IPS-15b (cell line): ENCODE data around the gene MNX1.

ENCODE experiments used
- H3K27me3 ChIP-seq: one replicate; pipeline ENCODE4 v1.6.1; 2013; ENCODE audit warnings: low read length; ENCODE audit not compliant: control insufficient read depth, insufficient read depth
- H3K36me3 ChIP-seq: one replicate; pipeline ENCODE4 v1.6.1; 2013; ENCODE audit warnings: low read length; ENCODE audit not compliant: control insufficient read depth, insufficient read depth
- H3K4me1 ChIP-seq: one replicate; pipeline ENCODE4 v1.6.1; 2013; ENCODE audit warnings: mild to moderate bottlenecking, low read length; ENCODE audit not compliant: control insufficient read depth, insufficient read depth
- H3K4me3 ChIP-seq: one replicate; pipeline ENCODE4 v1.5.1; 2013; ENCODE audit warnings: low read depth, low read length
- H3K9ac ChIP-seq: one replicate; pipeline ENCODE4 v1.6.1; 2013; ENCODE audit warnings: low read depth, mild to moderate bottlenecking, low read length
- H3K9me3 ChIP-seq: one replicate; pipeline ENCODE4 v1.6.1; 2013; ENCODE audit warnings: mild to moderate bottlenecking, low read length; ENCODE audit not compliant: control insufficient read depth, insufficient read depth

The MNX1 gene

GRCh38 chr7:157044147-157044687 is 33.8 kb upstream of the MNX1 start:
- H3K9ac ChIP-seq = no peak overlapping the region
- H3K9me3 ChIP-seq = no peaks in the 10 kb centered on the region
- H3K4me1 ChIP-seq = no peaks in the 10 kb centered on the region
- H3K4me3 ChIP-seq = no peak overlapping the region
- no peaks in the 10 kb centered on the region for H3K27me3 ChIP-seq
- no peaks in the 10 kb centered on the region for H3K36me3 ChIP-seq

- no peak overlapping the region for H3K4me3 ChIP-seq
- H3K9me3 ChIP-seq = no peaks in the 10 kb centered on the region
- H3K4me1 ChIP-seq = no peaks in the 10 kb centered on the region
- no peaks in the 10 kb centered on the region for H3K27me3 ChIP-seq
- H3K9ac ChIP-seq = no peak overlapping the region
- H3K36me3 ChIP-seq = no peaks in the 10 kb centered on the region
Observed at GRCh38 chr7:157043745-157044144, 33.3 kb upstream of the MNX1 start.

GRCh38 chr7:157041514-157042277 is 31.2 kb upstream of the MNX1 start:
- Histone ChIP-seq H3K4me1 (no peaks in the 10 kb centered on the region), H3K9me3 (no peaks in the 10 kb centered on the region), H3K36me3 (no peaks in the 10 kb centered on the region), H3K9ac (no peak overlapping the region), H3K4me3 (no peak overlapping the region), H3K27me3 (no peaks in the 10 kb centered on the region)

- Histone ChIP-seq H3K4me1 (no peaks in the 10 kb centered on the region), H3K4me3 (no peak overlapping the region), H3K9me3 (peaks cover 2% of the 10 kb centered on the region), H3K27me3 (no peaks in the 10 kb centered on the region), H3K36me3 (no peaks in the 10 kb centered on the region), H3K9ac (no peak overlapping the region)
Observed at GRCh38 chr7:157041004-157041403, 30.5 kb upstream of the MNX1 start.

GRCh38 chr7:157037635-157038034 is 27.2 kb upstream of the MNX1 start:
- H3K36me3 ChIP-seq = no peaks in the 10 kb centered on the region
- no peak overlapping the region for H3K9ac ChIP-seq
- no peak overlapping the region for H3K4me3 ChIP-seq
- H3K4me1 ChIP-seq = no peaks in the 10 kb centered on the region
- no peaks in the 10 kb centered on the region for H3K27me3 ChIP-seq
- peaks cover 2% of the 10 kb centered on the region for H3K9me3 ChIP-seq

- H3K9me3 ChIP-seq = peaks cover 2% of the 10 kb centered on the region
- no peaks in the 10 kb centered on the region for H3K36me3 ChIP-seq
- no peak overlapping the region for H3K9ac ChIP-seq
- no peak overlapping the region for H3K4me3 ChIP-seq
- H3K4me1 ChIP-seq = no peaks in the 10 kb centered on the region
- no peaks in the 10 kb centered on the region for H3K27me3 ChIP-seq
Observed at GRCh38 chr7:157037028-157037427, 26.6 kb upstream of the MNX1 start.

GRCh38 chr7:157035979-157036378 is 25.5 kb upstream of the MNX1 start:
- H3K27me3 ChIP-seq = no peaks in the 10 kb centered on the region
- no peaks in the 10 kb centered on the region for H3K4me1 ChIP-seq
- H3K9me3 ChIP-seq = peaks cover 2% of the 10 kb centered on the region
- H3K9ac ChIP-seq = no peak overlapping the region
- no peak overlapping the region for H3K4me3 ChIP-seq
- H3K36me3 ChIP-seq = no peaks in the 10 kb centered on the region

- Histone ChIP-seq H3K27me3 (no peaks in the 10 kb centered on the region), H3K9ac (no peak overlapping the region)
Observed at GRCh38 chr7:157035302-157035701, 24.8 kb upstream of the MNX1 start.

GRCh38 chr7:157033483-157034473 is 23.3 kb upstream of the MNX1 start:
- no peaks in the 10 kb centered on the region for H3K27me3 ChIP-seq
- no peaks in the 10 kb centered on the region for H3K36me3 ChIP-seq
- no peak overlapping the region for H3K4me3 ChIP-seq
- no peaks in the 10 kb centered on the region for H3K4me1 ChIP-seq
- H3K9ac ChIP-seq = no peak overlapping the region
- peaks cover 2% of the 10 kb centered on the region for H3K9me3 ChIP-seq

More at GRCh38 chr7:157035302-157035701, 24.8 kb upstream of the MNX1 start:
- H3K4me1 ChIP-seq = no peaks in the 10 kb centered on the region
- no peaks in the 10 kb centered on the region for H3K36me3 ChIP-seq
- H3K9me3 ChIP-seq = peaks cover 2% of the 10 kb centered on the region
- no peak overlapping the region for H3K4me3 ChIP-seq

GRCh38 chr7:157032644-157033482 is 22.4 kb upstream of the MNX1 start:
- Histone ChIP-seq H3K9me3 (peaks cover 2% of the 10 kb centered on the region), H3K9ac (no peak overlapping the region), H3K27me3 (peaks cover 6% of the 10 kb centered on the region), H3K36me3 (no peaks in the 10 kb centered on the region), H3K4me3 (no peak overlapping the region), H3K4me1 (no peaks in the 10 kb centered on the region)

GRCh38 chr7:157032128-157032527 is 21.7 kb upstream of the MNX1 start:
- Histone ChIP-seq H3K36me3 (no peaks in the 10 kb centered on the region), H3K9ac (no peak overlapping the region), H3K9me3 (peaks cover 2% of the 10 kb centered on the region), H3K27me3 (peaks cover 9% of the 10 kb centered on the region), H3K4me3 (no peak overlapping the region), H3K4me1 (no peaks in the 10 kb centered on the region)
